HCT116 (cell line): ENCODE measurements around the gene ZBTB42. TPM values are rescaled to one million over a fixed set of nuclear protein-coding genes. Genes with fewer than 3 reads are reported as not detected.

Source experiments
- ATAC-seq: fragments of 200-7000 bp; cut with Tn5 transposase; 2 replicates; pipeline ENCODE4 v1.9.1; 2020; ENCODE audit warnings: mild to moderate bottlenecking, moderate library complexity
- BruUV-seq: library from RNA; stranded (reverse); fragments of 400-500 nt; replicated peaks from 2 replicates; lab custom pipeline; 2021; lab: Mats Ljungman, UMichigan
- CTCF ChIA-PET: fragments of 300-600 bp; sonication (Branson Sonifier 250); formaldehyde crosslinking; loops from one replicate; lab custom pipeline; 2021; ENCODE audit warnings: antibody characterized with exemption; lab: Charles Lee
- POLR2A ChIA-PET: fragments of 300-600, 350-600 bp; sonication (Branson Sonifier 250); formaldehyde crosslinking; loops from one replicate; lab custom pipeline; 2021; ENCODE audit warnings: antibody characterized with exemption; lab: Charles Lee
- RAD21 ChIA-PET, 2 experiments: fragments of 300-600 bp; sonication (Branson Sonifier 250); formaldehyde crosslinking; loops; one replicate each; lab custom pipeline; 2023; ENCODE audit warnings: low total read pairs in 2 of 2; ENCODE audit not compliant: uncharacterized antibody in 2 of 2, unreplicated experiment in 2 of 2, low non-redundant PET in 1 of 2; lab: Charles Lee
- DNase-seq: peaks from one replicate; pipeline ENCODE4 v3.0.0-alpha.2; 2010; ENCODE audit warnings: low read depth, low spot score
- H2AFZ ChIP-seq: fragments of 200-600 bp; shearing (Covaris generic), sonication (generic); 2 replicates; pipeline ENCODE4 v1.6.1; 2017; ENCODE audit warnings: low read depth, mixed run types, mixed read lengths, antibody characterized with exemption, low read length; ENCODE audit not compliant: poor library complexity, severe bottlenecking
- H3K27ac ChIP-seq: 2 replicates; pipeline ENCODE4 v1.5.1; 2012; ENCODE audit warnings: low read depth, low read length
- H3K27me3 ChIP-seq: fragments of 200-600 bp; sonication (generic); 2 replicates; pipeline ENCODE4 v1.6.1; 2016; ENCODE audit warnings: mixed run types, low read length, mixed read lengths; ENCODE audit not compliant: insufficient read depth
- H3K36me3 ChIP-seq, 2 experiments: fragments of 200-500 bp in 1 of 2; fragments of 200-600 bp in 1 of 2; sonication (Bioruptor generic) in 1 of 2; sonication (generic) in 1 of 2; 2 replicates each; pipeline versions ENCODE4 v1.5.1 to v1.6.1; 2014 to 2016; ENCODE audit warnings: low read length in 2 of 2, inconsistent platforms in 1 of 2, mixed read lengths in 1 of 2, mixed run types in 1 of 2; ENCODE audit not compliant: insufficient read depth in 2 of 2, control insufficient read depth in 1 of 2
- H3K4me1 ChIP-seq, 2 experiments: fragments of 200-600 bp in 1 of 2; sonication (generic) in 1 of 2; 2 replicates each; pipeline versions ENCODE4 v1.5.1 to v1.6.1; 2012 to 2017; ENCODE audit warnings: low read length in 2 of 2, inconsistent platforms in 1 of 2, mild to moderate bottlenecking in 1 of 2, mixed read lengths in 1 of 2, mixed run types in 1 of 2, moderate library complexity in 1 of 2; ENCODE audit not compliant: insufficient read depth in 2 of 2, control insufficient read depth in 1 of 2
- H3K4me2 ChIP-seq: fragments of 200-600 bp; sonication (generic); 2 replicates; pipeline ENCODE4 v1.6.1; 2017; ENCODE audit warnings: mixed run types, low read length, mixed read lengths
- H3K4me3 ChIP-seq, 2 experiments: fragments of 200-600 bp in 1 of 2; sonication (generic) in 1 of 2; replicated peaks in 1 of 2; 2 replicates each; pipeline ENCODE4 v1.5.1; 2011 to 2016; ENCODE audit warnings: low read length in 2 of 2, control low read depth in 1 of 2, low read depth in 1 of 2, mild to moderate bottlenecking in 1 of 2, mixed read lengths in 1 of 2, mixed run types in 1 of 2
- H3K79me2 ChIP-seq: fragments of 200-600 bp; sonication (generic); 2 replicates; pipeline ENCODE4 v1.6.1; 2017; ENCODE audit warnings: mild to moderate bottlenecking, mixed run types, low read length, moderate library complexity, mixed read lengths; ENCODE audit not compliant: insufficient read depth
- H3K9ac ChIP-seq: fragments of 200-600 bp; sonication (generic); 2 replicates; pipeline ENCODE4 v1.6.1; 2016; ENCODE audit warnings: low read length, mixed read lengths
- H3K9me2 ChIP-seq: fragments of 200-600 bp; sonication (generic), shearing (Covaris generic); 2 replicates; pipeline ENCODE4 v1.6.1; 2017; ENCODE audit warnings: mixed run types, mild to moderate bottlenecking, moderate library complexity; ENCODE audit not compliant: insufficient read depth
- H3K9me3 ChIP-seq, 2 experiments: fragments of 200-500 bp in 1 of 2; fragments of 200-600 bp in 1 of 2; sonication (Bioruptor generic) in 1 of 2; sonication (generic) in 1 of 2; 2 replicates each; pipeline ENCODE4 v1.6.1; 2014 to 2017; ENCODE audit warnings: low read length in 2 of 2, mixed read lengths in 2 of 2, inconsistent platforms in 1 of 2, low read depth in 1 of 2, mild to moderate bottlenecking in 1 of 2, mixed run types in 1 of 2, moderate library complexity in 1 of 2; ENCODE audit not compliant: control insufficient read depth in 1 of 2, insufficient read depth in 1 of 2
- H4K20me1 ChIP-seq: fragments of 200-600 bp; sonication (generic), shearing (Covaris generic); 2 replicates; pipeline ENCODE4 v1.6.1; 2017; ENCODE audit warnings: mixed run types, mild to moderate bottlenecking, moderate library complexity; ENCODE audit not compliant: insufficient read depth
- CEBPB ChIP-seq: IDR thresholded peaks from 2 replicates; pipeline ENCODE4 v1.6.1; 2012; ENCODE audit warnings: low read depth
- CTCF ChIP-seq, 3 experiments: fragments of 200-600 bp in 1 of 3; sonication (generic) in 1 of 3; IDR thresholded peaks in 2 of 3; conservative IDR thresholded peaks in 1 of 3; 2 replicates each; pipeline ENCODE4 v1.5.1; 2012 to 2017; ENCODE audit warnings: low read depth in 2 of 3, low read length in 2 of 3, antibody characterized with exemption in 1 of 3, borderline replicate concordance in 1 of 3, control low read depth in 1 of 3, mild to moderate bottlenecking in 1 of 3, mixed read lengths in 1 of 3, mixed run types in 1 of 3, moderate library complexity in 1 of 3; ENCODE audit not compliant: insufficient read depth in 1 of 3
- ELF1 ChIP-seq: IDR thresholded peaks from 2 replicates; pipeline ENCODE4 v1.6.1; 2012; ENCODE audit warnings: low read depth, borderline replicate concordance
- EZH2 ChIP-seq: fragments of 200-600 bp; sonication (generic); IDR thresholded peaks from 2 replicates; pipeline ENCODE4 v1.6.1; 2017; ENCODE audit warnings: antibody characterized with exemption, mixed run types
- FOSL1 ChIP-seq: IDR thresholded peaks from 2 replicates; pipeline ENCODE4 v1.6.1; 2012; ENCODE audit warnings: low read depth
- JUND ChIP-seq: IDR thresholded peaks from 2 replicates; pipeline ENCODE4 v1.6.1; 2012
- MAX ChIP-seq: IDR thresholded peaks from 2 replicates; pipeline ENCODE4 v1.6.1; 2012
- POLR2A ChIP-seq: IDR thresholded peaks from 2 replicates; pipeline ENCODE4 v1.7.0; 2011; ENCODE audit warnings: borderline replicate concordance; ENCODE audit not compliant: insufficient read depth, insufficient read length; ENCODE audit errors: extremely low read depth
- POLR2AphosphoS5 ChIP-seq: IDR thresholded peaks from 2 replicates; pipeline ENCODE4 v1.6.1; 2011; ENCODE audit warnings: mild to moderate bottlenecking, low read depth, low read length, moderate library complexity
- RAD21 ChIP-seq: IDR thresholded peaks from 2 replicates; pipeline ENCODE4 v1.6.1; 2012; ENCODE audit warnings: low read depth, mild to moderate bottlenecking
- SP1 ChIP-seq: IDR thresholded peaks from 2 replicates; pipeline ENCODE4 v1.6.1; 2012; ENCODE audit warnings: low read depth
- SRF ChIP-seq: IDR thresholded peaks from 2 replicates; pipeline ENCODE4 v1.6.1; 2012; ENCODE audit warnings: low read depth
- YY1 ChIP-seq: IDR thresholded peaks from 2 replicates; pipeline ENCODE4 v1.6.1; 2011; ENCODE audit warnings: low read length, low read depth, moderate library complexity, mild to moderate bottlenecking; ENCODE audit not compliant: insufficient replicate concordance; ENCODE audit errors: extremely low read depth
- ZBTB33 ChIP-seq: IDR thresholded peaks from 2 replicates; pipeline ENCODE4 v1.6.1; 2011; ENCODE audit warnings: mild to moderate bottlenecking, low read length, moderate library complexity; ENCODE audit not compliant: insufficient replicate concordance; ENCODE audit errors: extremely low read depth
- ZFX ChIP-seq: fragments of 450-650 bp; IDR thresholded peaks from 2 replicates; pipeline ENCODE4 v1.6.1; 2017
- intact Hi-C: fragments of 100-400 bp; cut with micrococcal nuclease; formaldehyde crosslinking; loops from 2 replicates; pipeline ENCODE4 v1.10.0; 2022
- total RNA-seq: library from RNA; stranded (reverse); gene quantifications from one replicate; pipeline ENCODE4 v1.2.1, GENCODE V29; 2021; ENCODE audit not compliant: unreplicated experiment

ZBTB42 gene
- total RNA-seq, 1 experiment from 2014 or later: 4.4 TPM

GRCh38 chr14:104802394-104803184, 1.7 kb downstream of the ZBTB42 start:
- ChIA-PET CTCF (no interaction called here), POLR2A (no interaction called here), RAD21 (no interaction called here)
- BruUV-seq: no TSS peak
- Histone ChIP-seq H3K4me1 (peaks cover 30 to 45% of the 10 kb centered on the region in 2 experiments), H3K79me2 (no peaks in the 10 kb centered on the region), H4K20me1 (no peaks in the 10 kb centered on the region), H3K4me3 (no peak overlapping the region), H3K27ac (no peak overlapping the region), H2AFZ (no peak overlapping the region), H3K9ac (no peak overlapping the region), H3K27me3 (no peaks in the 10 kb centered on the region), H3K9me2 (no peaks in the 10 kb centered on the region), H3K4me2 (peak overlapping the region; percentile 96; the same call in 1 of the 2 replicates), H3K36me3 (no peaks in the 10 kb centered on the region), H3K9me3 (no peaks in the 10 kb centered on the region)
- DNase-seq (no peak), ATAC-seq (no peak)
- TF ChIP-seq YY1 (no peak), ZFX (no peak), ELF1 (no peak), CEBPB (no peak), ZBTB33 (no peak), SP1 (no peak), MAX (no peak), POLR2AphosphoS5 (no peak), RAD21 (no peak), JUND (no peak), SRF (no peak), CTCF (IDR thresholded peaks at IDR 0.05 in 2 of 3, conservative IDR thresholded peaks at IDR 0.05 in 1 of 3; ENCODE audit: borderline replicate concordance in 1 of 3, insufficient read depth in 1 of 3, low read depth in 2 of 3, low read length in 2 of 3) (no peak), POLR2A (no peak), EZH2 (no peak), FOSL1 (no peak)
- intact Hi-C loops: no loop called here
